ENCODE results near the gene LOXL1. TPM values are rescaled to one million over a fixed set of nuclear protein-coding genes. Genes with fewer than 3 reads are reported as not detected.

LOXL1 gene
- total RNA-seq, 1 experiment from 2014 or later: 117 TPM

- Histone ChIP-seq H3K4me3 (ENCODE audit: low read depth, low read length, poor library complexity, severe bottlenecking) (no peak overlapping the region), H3K4me1 (ENCODE audit: insufficient read depth, low read length, poor library complexity, severe bottlenecking) (peaks cover 16% of the 10 kb centered on the region), H3K27ac (ENCODE audit: low read depth, low read length, poor library complexity, severe bottlenecking) (no peak overlapping the region), H3K9me3 (ENCODE audit: low read depth, low read length, poor library complexity, severe bottlenecking) (no peaks in the 10 kb centered on the region), H3K36me3 (ENCODE audit: insufficient read depth, low read length, poor library complexity, severe bottlenecking) (no peaks in the 10 kb centered on the region), H3K27me3 (replicated peaks; ENCODE audit: insufficient read depth, low read depth, low read length, poor library complexity) (no peaks in the 10 kb centered on the region)
- POLR2A ChIA-PET (ENCODE audit: low non-redundant PET): interaction anchor here (0.7 kb wide), 1 partner anchor 30 kb away, joined by 8 read pairs; no protein-coding TSS in a partner anchor
- DNase-seq (ENCODE audit: low spot score): peak; percentile 87
- TF ChIP-seq EZH2 (IDR thresholded peaks at IDR 0.05; ENCODE audit: borderline replicate concordance, low read depth, low read length, poor library complexity, severe bottlenecking): no peak
- TF ChIP-seq, protein P1, sequence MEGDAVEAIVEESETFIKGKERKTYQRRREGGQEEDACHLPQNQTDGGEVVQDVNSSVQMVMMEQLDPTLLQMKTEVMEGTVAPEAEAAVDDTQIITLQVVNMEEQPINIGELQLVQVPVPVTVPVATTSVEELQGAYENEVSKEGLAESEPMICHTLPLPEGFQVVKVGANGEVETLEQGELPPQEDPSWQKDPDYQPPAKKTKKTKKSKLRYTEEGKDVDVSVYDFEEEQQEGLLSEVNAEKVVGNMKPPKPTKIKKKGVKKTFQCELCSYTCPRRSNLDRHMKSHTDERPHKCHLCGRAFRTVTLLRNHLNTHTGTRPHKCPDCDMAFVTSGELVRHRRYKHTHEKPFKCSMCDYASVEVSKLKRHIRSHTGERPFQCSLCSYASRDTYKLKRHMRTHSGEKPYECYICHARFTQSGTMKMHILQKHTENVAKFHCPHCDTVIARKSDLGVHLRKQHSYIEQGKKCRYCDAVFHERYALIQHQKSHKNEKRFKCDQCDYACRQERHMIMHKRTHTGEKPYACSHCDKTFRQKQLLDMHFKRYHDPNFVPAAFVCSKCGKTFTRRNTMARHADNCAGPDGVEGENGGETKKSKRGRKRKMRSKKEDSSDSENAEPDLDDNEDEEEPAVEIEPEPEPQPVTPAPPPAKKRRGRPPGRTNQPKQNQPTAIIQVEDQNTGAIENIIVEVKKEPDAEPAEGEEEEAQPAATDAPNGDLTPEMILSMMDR (conservative IDR thresholded peaks at IDR 0.05; ENCODE audit: low read depth, low read length): peak; percentile 97
- BruUV-seq (replicated peaks): no TSS peak
- intact Hi-C loops (cut with micrococcal nuclease; ENCODE audit: unreplicated experiment): loop anchor here (1.0 kb wide), 1 partner anchor 67 kb away; no protein-coding TSS in a partner anchor
- CTCF ChIA-PET: interaction anchor here (0.5 to 3.3 kb wide), 7 partner anchors 8 to 88 kb away, joined by 3 to 22 read pairs (median 4); partner anchors contain the start of gene PML
These were observed 38.5 kb downstream of the LOXL1 start for GRCh38 chr15:73964736-73965093.

DNA sequence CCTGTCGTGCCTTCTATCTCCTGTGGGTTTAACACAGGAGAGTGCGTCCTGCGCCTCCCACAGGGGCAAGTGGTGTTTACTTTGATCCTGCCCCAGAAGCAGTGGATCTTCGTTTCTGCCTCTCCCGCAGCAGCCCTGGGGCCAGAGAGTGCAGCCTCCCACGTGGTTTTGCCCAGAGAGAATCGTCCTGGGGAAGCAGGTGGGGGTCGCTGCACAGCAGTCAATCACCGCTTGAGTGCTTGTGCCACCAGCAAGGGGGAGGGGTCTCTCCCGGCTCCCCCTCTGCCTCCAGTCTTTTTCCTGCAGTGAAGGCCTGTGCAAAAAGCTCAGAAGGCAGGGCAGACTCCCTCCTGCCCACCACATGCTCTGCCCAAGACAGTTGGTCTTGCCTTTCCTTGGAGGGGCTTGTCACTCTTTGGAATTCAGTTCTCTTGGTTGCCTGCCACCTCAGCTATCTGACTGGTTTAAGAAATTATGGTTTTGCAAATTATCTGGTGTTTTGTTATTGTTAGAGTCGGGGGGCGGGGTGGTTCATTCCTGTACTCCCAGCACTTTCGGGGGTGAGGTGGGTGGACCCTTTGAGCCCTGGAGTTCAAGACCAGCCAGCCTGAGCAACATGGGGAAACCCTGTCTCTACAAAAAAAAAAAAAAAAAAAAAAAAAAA is 39.0 kb downstream of the LOXL1 start:
- no peaks in the 10 kb centered on the region for H3K9me3 ChIP-seq (ENCODE audit: low read depth, low read length, poor library complexity, severe bottlenecking)
- no peak overlapping the region for H3K27ac ChIP-seq (ENCODE audit: low read depth, low read length, poor library complexity, severe bottlenecking)
- no peak overlapping the region for H3K4me3 ChIP-seq (ENCODE audit: low read depth, low read length, poor library complexity, severe bottlenecking)
- intact Hi-C loops (cut with micrococcal nuclease; ENCODE audit: unreplicated experiment): no loop called here
- no peaks in the 10 kb centered on the region for H3K36me3 ChIP-seq (ENCODE audit: insufficient read depth, low read length, poor library complexity, severe bottlenecking)
- no TSS peak for BruUV-seq (replicated peaks)
- no peak for TF ChIP-seq EZH2 (IDR thresholded peaks at IDR 0.05; ENCODE audit: borderline replicate concordance, low read depth, low read length, poor library complexity, severe bottlenecking)
- TF ChIP-seq, protein P1 (conservative IDR thresholded peaks at IDR 0.05; ENCODE audit: low read depth, low read length): peak; percentile 33; the same call in 1 of the 2 replicates
- H3K27me3 ChIP-seq (replicated peaks; ENCODE audit: insufficient read depth, low read depth, low read length, poor library complexity): no peaks in the 10 kb centered on the region
- ChIA-PET POLR2A (ENCODE audit: low non-redundant PET) (interaction anchor here (0.7 kb wide), 1 partner anchor 31 kb away, joined by 8 read pairs; no protein-coding TSS in a partner anchor), CTCF (interaction anchor here (0.6 to 3.3 kb wide), 4 partner anchors 14 to 72 kb away, joined by 3 to 22 read pairs (median 4); partner anchors contain the start of gene PML)
- DNase-seq (ENCODE audit: low spot score): no peak
- peaks cover 16% of the 10 kb centered on the region for H3K4me1 ChIP-seq (ENCODE audit: insufficient read depth, low read length, poor library complexity, severe bottlenecking)

GRCh38 chr15:73965758-73966113 is 39.5 kb downstream of the LOXL1 start:
- no peak overlapping the region for H3K27ac ChIP-seq (ENCODE audit: low read depth, low read length, poor library complexity, severe bottlenecking)
- H3K27me3 ChIP-seq (replicated peaks; ENCODE audit: insufficient read depth, low read depth, low read length, poor library complexity): no peaks in the 10 kb centered on the region
- no peak overlapping the region for H3K4me3 ChIP-seq (ENCODE audit: low read depth, low read length, poor library complexity, severe bottlenecking)
- no peaks in the 10 kb centered on the region for H3K9me3 ChIP-seq (ENCODE audit: low read depth, low read length, poor library complexity, severe bottlenecking)
- H3K36me3 ChIP-seq (ENCODE audit: insufficient read depth, low read length, poor library complexity, severe bottlenecking): no peaks in the 10 kb centered on the region
- peaks cover 16% of the 10 kb centered on the region for H3K4me1 ChIP-seq (ENCODE audit: insufficient read depth, low read length, poor library complexity, severe bottlenecking)
- CTCF ChIA-PET: interaction anchor here (1.0 to 3.3 kb wide), 2 partner anchors 14 to 29 kb away, joined by 4 to 22 read pairs; partner anchors contain the start of gene PML
- no peak for TF ChIP-seq EZH2 (IDR thresholded peaks at IDR 0.05; ENCODE audit: borderline replicate concordance, low read depth, low read length, poor library complexity, severe bottlenecking)
- TF ChIP-seq, protein P1 (conservative IDR thresholded peaks at IDR 0.05; ENCODE audit: low read depth, low read length): no peak
- no peak for DNase-seq (ENCODE audit: low spot score)
- POLR2A ChIA-PET (ENCODE audit: low non-redundant PET): no interaction called here
- BruUV-seq (replicated peaks): no TSS peak
- intact Hi-C loops (cut with micrococcal nuclease; ENCODE audit: unreplicated experiment): no loop called here

Measured in A673 (cell line).